ENCODE results near the gene SELENOP.

SELENOP gene, protein sequence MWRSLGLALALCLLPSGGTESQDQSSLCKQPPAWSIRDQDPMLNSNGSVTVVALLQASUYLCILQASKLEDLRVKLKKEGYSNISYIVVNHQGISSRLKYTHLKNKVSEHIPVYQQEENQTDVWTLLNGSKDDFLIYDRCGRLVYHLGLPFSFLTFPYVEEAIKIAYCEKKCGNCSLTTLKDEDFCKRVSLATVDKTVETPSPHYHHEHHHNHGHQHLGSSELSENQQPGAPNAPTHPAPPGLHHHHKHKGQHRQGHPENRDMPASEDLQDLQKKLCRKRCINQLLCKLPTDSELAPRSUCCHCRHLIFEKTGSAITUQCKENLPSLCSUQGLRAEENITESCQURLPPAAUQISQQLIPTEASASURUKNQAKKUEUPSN

GRCh38 chr5:42811591-42812446 lies at the start of gene SELENOP:
SELENOP (minus strand) TSS chr5:42811892; CDS start chr5:42808353, 3,539 bp downstream.
- TF ChIP-seq GATA2 (IDR thresholded peaks at IDR 0.05; ENCODE audit: low read depth, low read length) (no peak), GATA3 (IDR thresholded peaks at IDR 0.05; ENCODE audit: low read depth, low read length) (no peak)

DNA sequence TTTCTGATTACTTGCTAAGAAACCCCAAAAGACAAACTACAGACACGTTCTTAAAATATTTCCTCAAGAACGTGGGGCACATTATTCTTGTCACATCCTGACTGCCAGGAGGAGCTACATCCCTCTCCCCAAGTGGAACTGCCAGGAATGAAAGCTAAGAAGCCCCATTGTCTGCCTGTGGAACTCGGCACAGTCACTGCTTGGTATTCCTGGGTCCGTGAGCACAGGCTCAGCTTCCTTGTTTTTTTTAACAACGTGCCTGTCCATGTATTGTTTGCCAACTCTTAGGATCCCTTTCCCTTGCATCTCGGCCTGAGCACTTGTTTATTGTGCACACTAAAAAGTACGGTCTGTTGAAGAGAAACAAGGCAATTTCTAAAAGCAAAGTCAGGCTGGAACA lies 47.0 kb upstream of the SELENOP start:
- TF ChIP-seq GATA3 (IDR thresholded peaks at IDR 0.05; ENCODE audit: low read depth, low read length) (no peak), GATA2 (IDR thresholded peaks at IDR 0.05; ENCODE audit: low read depth, low read length) (no peak)

DNA sequence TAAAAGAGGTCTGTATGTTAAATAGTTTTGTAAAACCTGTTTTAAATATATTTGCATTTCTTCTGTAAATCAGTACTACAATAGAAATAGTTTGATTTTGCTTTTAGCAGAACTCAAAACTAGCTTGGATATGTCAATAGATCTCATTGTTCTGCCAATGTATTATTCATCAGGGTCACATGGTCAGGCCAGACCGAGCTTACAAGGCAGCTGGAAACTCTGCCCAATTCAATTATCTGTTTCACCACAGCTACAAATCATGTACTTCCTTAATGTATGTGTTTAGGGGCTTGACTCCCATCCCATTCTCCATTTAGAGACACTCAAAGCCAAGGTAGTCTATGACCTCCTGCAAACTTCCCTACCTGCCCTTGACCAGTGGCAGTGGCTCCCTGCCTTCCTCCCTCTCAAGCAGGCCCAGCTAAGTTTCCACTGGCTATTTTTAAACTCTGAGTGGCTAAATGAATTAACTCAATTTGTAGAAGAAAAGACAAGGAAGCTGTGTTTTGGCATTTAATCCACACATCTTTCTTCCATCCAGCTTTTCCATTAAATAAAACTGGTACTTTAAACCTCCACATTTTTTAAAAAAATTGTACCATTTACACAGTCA lies 46.4 kb upstream of the SELENOP start:
- TF ChIP-seq GATA2 (IDR thresholded peaks at IDR 0.05; ENCODE audit: low read depth, low read length) (no peak), GATA3 (IDR thresholded peaks at IDR 0.05; ENCODE audit: low read depth, low read length) (no peak)

DNA sequence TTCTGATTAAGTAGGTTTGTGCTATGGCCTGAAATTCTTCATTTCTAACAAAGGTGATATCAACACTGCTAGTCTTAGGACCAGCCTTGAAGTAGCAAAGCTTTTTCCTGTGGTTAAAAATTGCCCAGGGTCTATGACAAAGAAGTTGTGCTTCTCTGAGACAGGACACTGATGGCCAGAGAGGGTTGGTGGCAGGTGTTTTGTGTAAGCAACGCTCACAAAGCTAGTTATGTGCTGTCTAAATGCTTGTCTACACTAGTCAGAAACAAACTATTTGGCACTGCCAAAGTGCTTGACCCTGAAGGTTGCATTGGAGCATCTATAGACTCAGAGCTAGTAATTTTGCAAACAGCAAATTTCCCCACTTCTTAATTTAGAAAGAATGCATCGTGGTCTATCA lies 44.1 kb upstream of the SELENOP start:
- TF ChIP-seq GATA3 (IDR thresholded peaks at IDR 0.05; ENCODE audit: low read depth, low read length) (no peak), GATA2 (IDR thresholded peaks at IDR 0.05; ENCODE audit: low read depth, low read length) (no peak)

DNA sequence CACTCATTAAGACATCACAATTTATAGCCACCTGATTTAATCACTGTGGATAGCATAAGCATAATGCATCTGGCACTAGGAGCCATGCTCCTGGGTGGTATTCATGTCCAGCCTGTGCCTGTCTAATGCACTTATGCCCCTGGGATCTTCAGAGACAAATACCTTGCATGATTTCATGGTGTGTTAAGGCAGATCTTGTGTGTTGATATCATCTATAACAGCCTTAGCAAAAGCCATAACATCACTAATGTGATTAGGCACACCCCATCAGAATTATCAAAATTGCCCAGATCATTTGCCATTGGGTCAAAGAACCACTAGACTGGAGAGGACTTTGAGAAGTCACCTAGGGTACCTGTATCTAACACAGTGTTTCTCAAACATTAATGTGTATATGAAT lies 43.7 kb upstream of the SELENOP start:
- no peak for TF ChIP-seq GATA3 (IDR thresholded peaks at IDR 0.05; ENCODE audit: low read depth, low read length)
- TF ChIP-seq GATA2 (IDR thresholded peaks at IDR 0.05; ENCODE audit: low read depth, low read length), result no peak

DNA sequence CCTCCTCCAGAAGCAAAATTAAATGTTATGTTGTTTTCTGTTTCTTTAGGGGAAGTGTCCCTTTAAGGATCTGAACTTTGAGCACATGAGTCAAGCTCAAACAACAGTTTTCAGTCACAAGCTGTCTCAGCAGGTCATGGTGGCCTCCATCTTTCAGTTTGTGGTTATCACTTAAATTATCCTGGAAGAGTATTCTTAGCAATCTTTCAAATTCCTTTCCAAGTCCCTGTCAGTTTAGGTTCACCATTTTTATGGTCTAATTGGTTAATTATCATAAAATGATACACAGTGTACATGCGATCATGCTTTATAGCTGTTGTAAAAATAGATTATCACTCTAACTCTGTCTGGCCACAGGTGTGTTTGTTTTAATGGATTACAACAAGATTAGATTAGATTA lies 43.1 kb upstream of the SELENOP start:
- TF ChIP-seq GATA3 (IDR thresholded peaks at IDR 0.05; ENCODE audit: low read depth, low read length), result no peak
- TF ChIP-seq GATA2 (IDR thresholded peaks at IDR 0.05; ENCODE audit: low read depth, low read length), result no peak

GRCh38 chr5:42852826-42853225 lies 41.1 kb upstream of the SELENOP start:
- no peak for TF ChIP-seq GATA3 (IDR thresholded peaks at IDR 0.05; ENCODE audit: low read depth, low read length)
- TF ChIP-seq GATA2 (IDR thresholded peaks at IDR 0.05; ENCODE audit: low read depth, low read length), result no peak

DNA sequence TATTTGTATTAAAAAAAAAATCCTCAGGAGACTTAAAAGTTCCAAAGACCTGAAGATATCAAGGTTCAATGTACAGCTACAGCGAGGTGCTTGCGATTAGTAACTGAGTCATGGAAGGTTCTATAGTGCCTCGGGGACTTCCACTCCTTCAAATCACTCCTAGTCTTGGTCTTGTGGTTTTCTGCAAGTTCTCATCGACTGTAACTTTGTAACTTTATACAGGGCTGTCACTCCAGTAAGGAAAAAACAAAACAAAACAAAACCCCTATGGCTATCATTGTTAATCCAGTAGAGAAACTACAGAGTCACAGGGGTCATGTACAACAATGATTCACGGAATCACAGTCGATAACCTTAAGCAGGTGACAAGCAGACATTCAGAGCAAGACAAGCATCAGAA lies 39.8 kb upstream of the SELENOP start:
- TF ChIP-seq GATA3 (IDR thresholded peaks at IDR 0.05; ENCODE audit: low read depth, low read length) (no peak), GATA2 (IDR thresholded peaks at IDR 0.05; ENCODE audit: low read depth, low read length) (no peak)

- TF ChIP-seq GATA3 (IDR thresholded peaks at IDR 0.05; ENCODE audit: low read depth, low read length) (no peak), GATA2 (IDR thresholded peaks at IDR 0.05; ENCODE audit: low read depth, low read length) (no peak)
These were observed 36.9 kb upstream of the SELENOP start for GRCh38 chr5:42848545-42848944.

DNA sequence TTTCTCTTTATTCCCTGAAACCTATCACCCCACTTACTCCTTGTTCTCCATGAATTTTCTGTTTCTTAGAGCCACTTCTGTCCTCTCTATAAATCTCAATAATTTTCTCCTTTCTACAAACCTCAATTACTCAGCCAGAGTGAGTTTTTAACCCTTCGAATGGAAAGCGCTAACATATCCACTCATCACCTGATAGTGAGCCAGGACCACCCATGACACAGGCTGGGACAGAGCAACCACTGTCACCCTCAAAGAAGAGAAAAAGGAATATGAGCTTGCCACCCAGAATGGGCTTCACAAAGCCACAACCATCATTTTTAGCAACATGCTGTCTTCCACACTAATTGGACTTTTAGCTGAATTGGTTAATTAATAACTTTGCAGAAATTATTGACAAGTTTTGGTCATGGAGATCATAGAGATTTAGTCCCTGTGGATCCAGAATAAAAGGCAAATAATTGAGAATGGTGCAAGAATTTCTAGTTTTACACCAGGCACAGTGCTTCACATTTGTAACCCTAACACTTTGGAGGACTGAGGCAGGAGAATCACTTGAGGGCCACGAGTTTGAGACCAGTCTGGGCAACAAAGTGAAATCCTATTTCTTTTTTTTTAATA lies 32.1 kb upstream of the SELENOP start:
- TF ChIP-seq GATA2 (IDR thresholded peaks at IDR 0.05; ENCODE audit: low read depth, low read length), result no peak
- TF ChIP-seq GATA3 (IDR thresholded peaks at IDR 0.05; ENCODE audit: low read depth, low read length), result no peak

DNA sequence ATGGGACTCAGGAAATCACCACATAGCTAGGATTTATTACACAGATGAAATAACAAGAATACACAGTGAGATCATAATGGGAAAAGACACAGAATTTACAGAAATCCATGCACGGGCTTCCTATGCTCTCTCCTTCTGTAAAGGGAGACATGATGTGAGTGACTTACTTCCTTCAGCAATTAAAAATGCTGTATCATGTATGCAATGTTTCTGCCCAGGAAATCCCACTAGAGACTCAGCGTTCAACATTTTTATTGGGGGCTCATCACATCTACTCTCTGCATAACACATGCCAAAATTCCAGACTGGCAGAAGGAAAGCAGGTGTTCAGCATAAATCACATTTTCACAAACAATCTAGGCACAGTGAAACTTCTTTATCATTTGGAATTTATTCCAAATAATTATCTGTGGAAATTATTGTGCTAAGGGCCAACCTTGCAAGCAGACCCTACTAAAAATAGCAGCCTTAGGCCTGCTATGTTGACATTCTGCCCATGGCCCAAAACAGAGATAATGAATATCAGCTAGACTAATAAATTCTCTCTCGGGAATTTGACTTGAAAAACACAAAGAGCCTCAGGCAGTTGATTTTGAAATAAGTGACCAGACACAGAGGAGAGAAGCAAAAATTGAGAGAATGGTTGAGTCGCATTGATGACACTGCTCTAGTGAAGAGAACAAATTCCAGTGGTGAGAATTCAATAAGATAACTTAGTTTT lies 31.4 kb upstream of the SELENOP start:
- no peak for TF ChIP-seq GATA3 (IDR thresholded peaks at IDR 0.05; ENCODE audit: low read depth, low read length)

- TF ChIP-seq GATA3 (IDR thresholded peaks at IDR 0.05; ENCODE audit: low read depth, low read length) (no peak), GATA2 (IDR thresholded peaks at IDR 0.05; ENCODE audit: low read depth, low read length) (no peak)
These were observed 29.3 kb upstream of the SELENOP start for GRCh38 chr5:42840842-42841567.

DNA sequence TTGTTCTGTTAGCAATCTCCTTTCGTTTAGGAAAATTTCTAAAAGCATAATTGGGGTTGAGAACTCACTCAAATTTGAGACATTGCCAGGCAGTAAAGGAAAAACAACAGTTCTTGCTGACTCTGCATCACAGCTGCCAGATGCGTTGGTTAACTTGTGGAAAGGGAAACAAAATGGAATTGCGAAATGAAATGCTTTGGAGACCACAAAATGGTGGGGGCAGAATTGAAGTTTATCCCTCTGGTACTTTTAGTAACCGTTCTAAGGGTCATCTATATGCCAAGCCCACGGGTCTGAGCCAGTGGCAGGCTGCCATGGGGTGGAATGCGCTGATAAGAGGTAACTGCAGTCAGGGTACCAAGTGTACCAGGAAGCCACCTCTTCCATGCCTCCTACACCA lies 28.6 kb upstream of the SELENOP start:
- TF ChIP-seq GATA2 (IDR thresholded peaks at IDR 0.05; ENCODE audit: low read depth, low read length), result no peak
- TF ChIP-seq GATA3 (IDR thresholded peaks at IDR 0.05; ENCODE audit: low read depth, low read length), result no peak
